Measurements from ENCODE around the gene TNNI2.

Gene TNNI2

DNA sequence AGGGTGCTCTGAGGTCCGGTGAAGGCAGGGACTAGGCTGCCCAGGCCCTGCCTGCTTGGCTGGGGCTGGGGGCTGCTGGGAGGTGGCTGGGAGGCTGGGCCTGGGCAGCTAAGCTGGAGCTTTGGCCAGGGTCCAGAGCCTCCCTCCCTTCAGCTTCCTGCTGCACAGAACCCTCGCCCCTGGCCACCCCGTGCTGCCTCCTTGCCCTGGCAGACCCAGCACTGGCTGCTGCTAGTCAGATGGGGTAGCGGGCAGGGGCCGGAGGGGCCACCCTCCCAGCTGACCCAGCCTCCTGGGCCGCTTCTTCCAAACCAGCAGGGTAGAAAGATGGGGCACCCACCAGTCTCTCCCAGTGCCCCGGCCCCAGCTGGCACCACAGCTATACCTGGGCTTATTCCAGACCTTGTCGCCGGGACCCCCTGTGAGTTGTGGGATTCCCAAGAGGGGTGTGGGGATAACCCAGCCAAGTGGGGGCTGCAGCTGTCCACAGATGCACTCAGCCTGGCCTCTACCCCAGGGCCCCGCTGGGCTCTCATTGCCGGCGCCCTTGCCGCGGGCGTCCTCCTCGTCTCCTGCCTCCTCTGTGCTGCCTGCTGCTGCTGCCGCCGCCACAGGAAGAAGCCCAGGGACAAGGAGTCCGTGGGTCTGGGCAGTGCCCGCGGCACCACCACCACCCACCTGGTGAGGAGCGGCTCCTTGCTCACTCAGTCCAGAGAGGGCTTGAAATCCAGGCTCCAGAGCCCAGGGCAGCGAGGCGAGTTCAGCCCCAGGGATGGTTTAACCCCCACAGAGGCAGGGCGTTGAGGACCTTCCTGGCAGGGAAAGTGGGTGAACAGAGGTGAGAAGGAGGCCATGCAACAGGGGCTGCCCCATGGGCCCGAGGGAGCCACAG, 3.8 kb upstream of the TNNI2 start, which contains the start of gene SYT8:
SYT8 (plus strand) TSS at position 212 of the 892 bp plus-strand sequence; CDS start at position 328, 116 bp downstream.
- DNase-seq (ENCODE audit: low read depth), result no peak

GRCh38 chr11:1835671-1836010, 3.1 kb upstream of the TNNI2 start:
- no peak for DNase-seq (ENCODE audit: low read depth)

DNA sequence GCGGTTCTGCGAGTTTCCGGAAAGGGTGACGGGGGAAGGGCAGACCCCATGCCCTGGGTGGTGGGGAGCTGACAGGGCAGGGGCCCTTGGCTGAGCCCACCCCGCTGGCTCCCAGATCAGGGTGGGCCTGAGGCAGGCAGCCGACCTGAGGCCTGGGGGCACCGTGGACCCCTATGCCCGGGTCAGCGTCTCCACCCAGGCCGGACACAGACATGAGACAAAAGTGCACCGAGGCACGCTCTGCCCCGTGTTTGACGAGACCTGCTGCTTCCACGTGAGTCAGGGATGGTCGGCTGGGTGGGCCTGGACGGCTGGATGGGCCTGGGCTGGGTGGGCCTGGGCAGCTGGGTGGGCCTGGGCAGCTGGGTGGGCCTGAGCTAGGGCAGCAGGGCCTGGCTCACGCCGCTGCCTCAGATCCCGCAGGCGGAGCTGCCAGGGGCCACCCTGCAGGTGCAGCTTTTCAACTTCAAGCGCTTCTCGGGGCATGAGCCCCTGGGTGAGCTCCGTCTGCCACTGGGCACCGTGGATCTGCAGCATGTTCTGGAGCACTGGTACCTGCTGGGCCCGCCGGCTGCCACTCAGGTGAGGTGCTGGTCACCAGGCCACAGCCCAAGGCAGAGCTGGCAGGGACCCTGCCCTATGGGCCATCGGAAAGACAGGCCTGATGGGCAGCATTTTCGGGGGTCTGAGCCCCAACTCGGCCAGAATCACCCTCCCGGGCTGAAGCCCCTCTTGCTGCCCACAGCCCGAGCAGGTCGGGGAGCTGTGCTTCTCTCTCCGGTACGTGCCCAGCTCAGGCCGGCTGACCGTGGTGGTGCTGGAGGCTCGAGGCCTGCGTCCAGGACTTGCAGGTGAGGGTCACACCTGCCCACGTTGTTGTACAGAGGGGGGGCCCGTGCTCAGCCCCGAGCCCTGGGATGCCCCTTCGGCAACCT, 2.5 kb upstream of the TNNI2 start:
- DNase-seq (ENCODE audit: low read depth), result no peak

- DNase-seq (ENCODE audit: low read depth), result no peak
Observed at GRCh38 chr11:1837171-1838076, 1.4 kb upstream of the TNNI2 start.

DNA sequence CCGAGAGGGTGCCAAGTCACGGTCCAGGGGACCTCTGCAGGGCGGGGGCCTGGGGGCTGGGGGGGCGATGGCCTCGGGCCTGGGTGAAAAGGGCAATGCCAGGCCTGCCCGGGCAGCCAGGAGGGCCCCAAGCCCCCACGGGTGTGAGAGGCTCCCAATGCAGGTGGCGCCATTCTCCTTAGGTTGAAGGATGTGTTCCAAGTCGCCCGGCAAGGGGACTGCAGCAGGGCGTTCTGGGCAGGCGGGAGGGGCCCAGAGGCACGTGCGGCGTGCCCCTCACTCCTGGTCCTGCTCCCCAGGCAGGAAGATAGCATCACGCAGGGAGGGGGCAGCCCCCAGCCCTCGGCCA, 730 bp upstream of the TNNI2 start:
- DNase-seq (ENCODE audit: low read depth), result no peak

DNA sequence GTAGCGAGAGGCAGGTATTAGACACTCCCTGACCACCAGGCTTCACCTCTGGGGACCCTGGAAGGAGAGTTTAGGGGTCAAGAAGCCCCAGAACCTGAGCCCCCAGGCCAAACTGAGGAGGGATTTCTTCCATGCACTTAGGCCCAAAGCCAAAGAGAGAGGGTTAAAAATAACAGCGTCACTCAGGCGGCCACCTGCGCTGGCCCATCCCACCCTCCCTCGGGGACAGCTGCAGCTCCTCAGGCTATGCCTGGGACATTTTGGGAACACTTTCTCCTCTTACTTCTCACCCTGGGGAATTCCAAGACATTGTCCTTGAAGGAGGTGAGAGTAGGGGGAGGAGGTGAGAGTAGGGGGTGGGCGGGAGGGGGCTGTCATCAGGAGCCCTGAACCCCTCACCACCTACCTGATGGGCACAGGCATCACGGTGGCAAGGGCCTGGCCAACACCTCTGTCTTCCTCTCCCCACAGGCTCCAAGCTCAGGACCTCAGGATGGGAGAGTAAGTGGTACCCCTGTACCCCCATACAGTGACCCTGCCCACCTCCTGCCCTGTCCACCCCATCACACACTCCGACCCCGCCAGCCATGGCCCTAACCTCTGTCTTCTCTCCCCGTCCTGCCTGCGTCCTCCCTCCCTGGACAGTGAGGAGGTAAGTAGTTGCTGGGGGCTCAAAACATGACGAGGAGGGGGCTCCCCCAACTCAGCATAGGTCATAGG, 583 bp downstream of the TNNI2 start:
- no peak for DNase-seq (ENCODE audit: low read depth)

DNA sequence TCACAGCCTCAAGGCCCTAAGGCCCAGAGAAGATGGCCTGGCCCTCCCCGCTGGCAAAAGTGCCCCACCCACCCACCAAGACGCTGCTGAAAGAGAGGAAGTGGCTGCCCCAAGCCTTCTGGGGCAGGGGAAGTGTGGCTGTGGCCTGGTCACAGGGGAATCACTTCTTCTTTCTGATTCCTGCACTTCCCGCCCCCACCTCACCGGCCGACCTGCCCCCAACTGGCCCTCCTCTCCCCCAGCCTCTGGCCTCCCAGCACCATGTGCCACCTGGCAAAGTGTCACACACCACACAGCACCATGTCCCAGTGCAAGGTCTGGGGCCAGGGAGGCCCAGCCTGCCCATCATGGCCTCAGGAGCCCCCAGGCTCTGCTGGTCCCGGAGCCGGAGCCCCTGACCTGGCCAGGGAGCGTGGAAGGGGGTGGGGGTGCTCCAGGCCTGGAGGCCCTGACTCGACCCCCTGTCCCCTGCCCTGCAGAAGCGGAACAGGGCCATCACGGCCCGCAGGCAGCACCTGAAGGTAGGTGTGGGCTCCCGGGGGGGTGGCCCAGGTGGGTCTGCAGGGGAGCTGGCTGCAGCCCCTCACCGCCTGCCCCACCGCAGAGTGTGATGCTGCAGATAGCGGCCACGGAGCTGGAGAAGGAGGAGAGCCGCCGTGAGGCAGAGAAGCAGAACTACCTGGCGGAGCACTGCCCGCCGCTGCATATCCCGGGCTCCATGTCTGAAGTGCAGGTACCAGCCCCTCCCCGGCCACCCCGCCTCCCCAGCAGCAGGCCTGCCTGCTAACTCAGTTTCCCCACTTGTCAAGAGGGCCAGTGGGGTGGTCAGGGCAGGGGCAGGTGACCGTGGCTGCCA, 1.4 kb downstream of the TNNI2 start:
- no peak for DNase-seq (ENCODE audit: low read depth)

DNA sequence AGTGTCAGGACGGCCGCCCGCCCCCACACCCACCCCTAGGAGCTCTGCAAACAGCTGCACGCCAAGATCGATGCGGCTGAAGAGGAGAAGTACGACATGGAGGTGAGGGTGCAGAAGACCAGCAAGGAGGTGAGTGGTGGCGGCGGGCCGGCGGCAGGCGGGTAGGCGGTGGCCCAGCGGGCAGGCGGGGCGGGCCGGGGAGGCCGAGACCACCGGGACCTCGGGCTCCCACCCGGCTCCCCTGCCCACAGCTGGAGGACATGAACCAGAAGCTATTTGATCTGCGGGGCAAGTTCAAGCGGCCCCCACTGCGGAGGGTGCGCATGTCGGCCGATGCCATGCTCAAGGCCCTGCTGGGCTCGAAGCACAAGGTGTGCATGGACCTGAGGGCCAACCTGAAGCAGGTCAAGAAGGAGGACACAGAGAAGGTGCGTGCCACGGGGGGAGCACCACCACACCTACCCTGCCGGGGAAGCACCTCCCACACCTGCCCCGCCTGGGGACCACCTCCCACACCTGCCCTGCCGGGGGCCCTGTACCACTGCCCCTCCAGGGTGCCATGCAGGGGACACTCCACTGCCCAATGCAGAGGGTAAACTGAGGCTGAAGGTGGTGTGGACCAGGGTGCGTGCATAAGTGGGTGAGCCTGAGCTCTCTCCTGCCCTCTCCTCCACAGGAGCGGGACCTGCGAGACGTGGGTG, 2.1 kb downstream of the TNNI2 start:
- DNase-seq (ENCODE audit: low read depth), result no peak

DNA sequence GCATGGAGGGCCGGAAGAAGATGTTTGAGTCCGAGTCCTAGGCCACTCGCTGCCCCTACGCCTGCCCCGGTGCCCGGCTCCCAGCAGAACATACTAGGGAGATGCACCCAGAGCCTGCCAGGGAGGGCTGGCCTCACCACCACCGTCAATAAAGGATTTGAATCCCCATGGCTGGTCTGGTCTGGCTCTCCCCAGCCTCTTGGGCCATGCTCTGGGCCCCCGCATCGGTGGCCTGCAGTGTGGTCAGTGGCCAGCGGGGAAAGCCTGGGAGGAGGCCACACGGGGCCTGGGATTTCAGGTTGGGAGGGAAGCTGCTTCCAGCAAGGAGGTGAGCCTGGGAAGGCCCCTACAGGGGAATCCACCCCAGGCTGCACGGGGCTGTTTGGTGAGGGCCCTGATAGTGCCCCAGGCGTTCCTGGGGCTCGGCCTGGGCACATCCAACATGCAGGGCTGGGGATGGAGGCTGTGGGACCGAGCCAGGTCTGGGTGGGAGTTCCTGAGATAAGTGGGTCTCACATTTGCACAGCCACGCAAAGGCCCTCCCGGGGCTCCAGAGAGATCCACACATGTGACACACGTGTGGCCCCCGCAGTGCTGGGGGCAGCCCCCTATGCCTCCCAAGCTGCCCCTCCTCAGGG, 2.8 kb downstream of the TNNI2 start:
- DNase-seq (ENCODE audit: low read depth), result no peak

DNA sequence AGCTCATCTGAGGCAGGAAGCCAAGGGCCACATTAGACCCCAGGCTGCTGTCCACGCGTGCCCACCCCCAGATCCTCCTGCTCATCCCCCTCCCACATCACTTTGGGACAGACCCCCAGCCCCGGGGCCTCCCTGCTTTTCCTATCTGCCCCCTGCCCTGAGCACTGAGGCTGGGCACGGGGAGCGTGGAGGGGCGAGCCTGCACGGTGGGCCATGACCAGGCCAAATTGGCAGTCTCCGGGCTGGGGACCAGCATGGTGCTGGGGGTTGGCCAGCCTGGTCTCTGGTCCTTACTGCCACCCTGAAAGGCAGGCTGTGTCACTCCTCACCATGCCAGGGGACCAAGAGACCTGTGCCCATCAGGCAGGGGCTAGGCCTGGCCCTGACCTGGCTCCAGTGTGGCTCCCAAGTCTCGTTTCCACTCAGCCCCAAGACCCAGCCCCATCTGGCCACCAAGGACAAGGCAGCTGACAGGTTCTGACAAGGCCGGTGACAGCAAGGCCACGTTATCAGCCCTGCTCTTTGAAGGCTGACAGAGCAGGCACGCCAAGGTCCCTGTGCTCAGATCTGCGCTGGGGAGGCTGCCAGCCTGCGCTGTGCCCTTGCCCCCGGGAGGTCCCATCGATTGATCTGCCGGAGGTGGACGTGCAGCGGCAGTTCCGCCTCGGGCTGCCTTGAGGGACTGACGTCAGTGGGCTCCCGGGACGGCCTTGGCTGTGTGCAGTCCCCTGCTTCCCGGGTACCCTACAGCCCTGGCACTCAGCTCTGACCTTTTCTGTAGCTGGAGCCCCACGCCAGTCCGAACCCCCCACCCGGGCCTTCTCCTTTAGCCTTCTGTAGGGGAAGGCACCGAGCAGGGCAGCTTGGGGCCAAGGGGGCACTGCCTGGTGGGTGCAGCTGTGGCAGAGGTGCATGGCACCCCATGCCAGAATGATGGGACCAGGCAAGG, 3.6 kb downstream of the TNNI2 start:
- DNase-seq (ENCODE audit: low read depth), result no peak

DNA sequence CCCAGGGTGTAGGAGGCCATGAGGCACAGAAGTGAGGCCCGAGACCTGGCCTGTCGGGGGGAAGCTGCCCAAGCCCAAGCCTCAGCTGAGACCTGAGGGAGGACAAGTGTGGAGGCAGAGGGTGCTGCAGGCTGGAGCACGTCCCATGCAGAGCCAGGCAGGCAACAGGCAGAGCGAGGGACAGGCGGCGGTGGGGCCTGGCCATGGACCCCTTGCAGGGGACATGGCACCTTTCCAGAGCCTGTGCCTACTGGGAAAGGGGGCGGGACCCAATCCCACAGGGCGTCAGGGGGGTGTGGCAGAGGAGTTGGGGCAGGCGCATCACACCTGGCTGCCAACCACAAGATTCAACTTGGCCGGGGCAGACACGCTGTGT, 4.3 kb downstream of the TNNI2 start:
- DNase-seq (ENCODE audit: low read depth), result no peak

DNA sequence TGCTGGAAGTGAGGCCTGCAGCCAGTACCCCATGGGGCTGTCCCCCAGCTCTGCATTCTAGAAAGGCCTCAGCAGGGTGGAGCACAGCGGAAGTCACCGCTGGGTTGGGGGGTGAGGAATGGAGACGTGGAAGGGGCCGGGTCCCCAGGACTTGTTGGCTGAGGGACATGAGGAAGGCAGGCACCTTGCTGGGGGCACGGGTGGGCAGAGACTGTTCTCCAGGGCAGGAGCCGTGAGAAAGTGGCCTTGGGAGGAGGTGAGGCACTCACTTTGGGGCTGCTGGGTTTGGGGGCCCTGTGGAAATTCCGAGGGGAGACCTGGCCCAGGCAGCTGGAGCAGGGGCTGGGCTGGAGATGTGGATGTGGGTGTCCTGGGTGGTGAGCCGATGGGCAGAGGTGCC, 5.0 kb downstream of the TNNI2 start:
- DNase-seq (ENCODE audit: low read depth), result no peak

DNA sequence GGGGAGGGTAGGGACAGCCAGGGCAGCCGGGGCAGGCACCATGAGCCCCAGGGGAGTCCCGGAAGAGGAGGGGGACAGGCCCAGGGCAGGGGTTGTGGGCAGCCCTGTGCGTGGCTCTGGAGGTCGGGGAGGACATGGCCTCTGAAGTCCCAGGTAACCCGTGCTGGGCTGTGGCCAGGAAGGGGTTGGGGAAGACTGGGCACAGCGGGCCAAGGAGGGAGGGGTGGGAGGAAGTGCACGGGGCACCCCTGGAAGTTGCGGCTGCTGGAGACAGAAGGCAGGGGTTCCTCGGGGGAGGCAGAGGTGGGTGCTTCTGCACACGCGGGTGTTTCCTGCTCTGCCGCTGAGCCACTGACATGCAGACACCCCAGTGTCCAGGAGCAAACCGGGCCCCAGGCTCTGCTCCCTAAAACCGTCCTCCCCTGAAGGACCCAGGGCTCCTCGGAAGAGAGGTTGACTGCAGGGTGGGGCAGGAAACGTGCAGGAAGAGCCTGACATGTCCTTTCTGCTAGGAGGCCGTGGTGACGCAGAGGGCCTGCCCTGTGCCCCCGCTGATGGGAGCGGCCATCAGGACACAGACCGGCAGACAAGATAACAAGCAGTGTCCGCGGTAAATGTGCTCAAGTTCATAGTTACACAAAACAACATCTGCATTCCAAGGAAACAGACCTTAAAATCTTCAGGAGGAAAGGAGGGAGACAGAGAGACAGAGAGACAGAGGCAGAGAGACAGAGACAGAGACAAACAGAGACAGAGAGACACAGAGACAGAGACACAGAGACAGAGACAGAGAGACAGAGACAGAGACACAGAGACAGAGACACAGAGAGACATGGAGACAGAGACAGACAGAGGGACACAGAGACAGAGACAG, 5.7 kb downstream of the TNNI2 start:
- DNase-seq (ENCODE audit: low read depth), result no peak

DNA sequence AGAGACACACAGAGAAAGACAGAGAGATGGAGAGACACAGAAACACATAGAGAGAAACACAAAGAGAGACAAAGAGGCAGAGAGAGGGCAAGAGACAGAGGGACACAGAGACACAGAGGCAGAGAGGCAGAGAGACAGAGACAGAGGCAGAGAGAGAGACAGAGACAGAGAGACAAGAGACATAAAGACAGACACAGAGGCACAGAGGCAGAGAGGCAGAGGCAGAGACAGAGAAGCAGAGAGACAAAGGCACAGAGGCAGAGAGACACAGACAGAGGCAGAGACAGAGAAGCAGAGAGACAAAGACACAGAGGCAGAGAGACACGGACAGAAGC, 6.3 kb downstream of the TNNI2 start:
- no peak for DNase-seq (ENCODE audit: low read depth)

- no peak for DNase-seq (ENCODE audit: low read depth)
Observed at GRCh38 chr11:1845561-1846452, 7.0 kb downstream of the TNNI2 start.

- no peak for DNase-seq (ENCODE audit: low read depth)
Observed at GRCh38 chr11:1846453-1846932, 7.7 kb downstream of the TNNI2 start.
